GM12878 (cell line): ENCODE results near the gene XIRP1. TPM values are rescaled to one million over a fixed set of nuclear protein-coding genes. Genes with fewer than 3 reads are reported as not detected.

Experiments used
- ATAC-seq: fragments of 200-7000 bp; cut with Tn5 transposase; 3 replicates; pipeline ENCODE4 v1.9.1; 2020; ENCODE audit warnings: mild to moderate bottlenecking, moderate library complexity
- BruUV-seq: library from RNA; stranded (reverse); fragments of 400-500 nt; replicated peaks from 2 replicates; lab custom pipeline; 2021; lab: Mats Ljungman, UMichigan
- CTCF ChIA-PET: fragments of 300-600 bp; sonication (Branson Sonifier 250); formaldehyde crosslinking; extraction: SDS; loops from one replicate; lab custom pipeline; 2021; ENCODE audit warnings: inconsistent platforms; lab: Yijun Ruan, JAX
- POLR2A ChIA-PET: fragments of 350-600 bp; formaldehyde crosslinking; extraction: SDS; loops from one replicate; lab custom pipeline; 2021; ENCODE audit warnings: inconsistent platforms; lab: Charles Lee
- RAD21 ChIA-PET: fragments of 300-600 bp; sonication (Branson Sonifier 250); formaldehyde crosslinking; loops from one replicate; lab custom pipeline; 2023; ENCODE audit warnings: antibody characterized with exemption; ENCODE audit not compliant: unreplicated experiment; lab: Charles Lee
- SMC1A ChIA-PET: fragments of 300-600 bp; sonication (Branson Sonifier 250); formaldehyde crosslinking; loops from one replicate; lab custom pipeline; 2023; ENCODE audit not compliant: unreplicated experiment, uncharacterized antibody; lab: Charles Lee
- DNase-seq: peaks from one replicate; pipeline ENCODE4 v3.0.0-alpha.2; 2011; ENCODE audit warnings: low read depth, low spot score
- FAIRE-seq: peaks from 3 replicates; lab custom pipeline; 2011; peaks lifted over from hg19 to GRCh38; lab: Jason Lieb, UNC
- H2AFZ ChIP-seq: 2 replicates; pipeline ENCODE4 v1.6.0; 2011; ENCODE audit warnings: low read depth, low read length, control low read depth; ENCODE audit not compliant: control insufficient read depth
- H3K27ac ChIP-seq: 2 replicates; pipeline ENCODE4 v1.5.1; 2011; ENCODE audit warnings: control low read depth; ENCODE audit not compliant: control insufficient read depth, insufficient read depth
- H3K27me3 ChIP-seq, 2 experiments: replicated peaks in 1 of 2; 2 replicates each; pipeline versions ENCODE4 v1.6.0 to v1.6.1; 2011; ENCODE audit warnings: low read length in 1 of 2; ENCODE audit not compliant: control insufficient read depth in 2 of 2, insufficient read depth in 2 of 2
- H3K36me3 ChIP-seq, 2 experiments: 2 replicates each; pipeline ENCODE4 v1.5.1; 2011; ENCODE audit warnings: low read length in 1 of 2; ENCODE audit not compliant: control insufficient read depth in 2 of 2, insufficient read depth in 2 of 2
- H3K4me1 ChIP-seq: 2 replicates; pipeline ENCODE4 v1.6.1; 2011; ENCODE audit warnings: mild to moderate bottlenecking, low read length, moderate library complexity, mixed read lengths; ENCODE audit not compliant: control insufficient read depth, insufficient read depth
- H3K4me2 ChIP-seq: 2 replicates; pipeline ENCODE4 v1.6.0; 2011; ENCODE audit warnings: control low read depth; ENCODE audit not compliant: control insufficient read depth, insufficient read depth
- H3K4me3 ChIP-seq: fragments of 200-600 bp; sonication (generic); 2 replicates; pipeline ENCODE4 v1.5.1; 2016
- H3K79me2 ChIP-seq: 2 replicates; pipeline ENCODE4 v1.6.0; 2011; ENCODE audit warnings: low read length; ENCODE audit not compliant: control insufficient read depth, insufficient read depth
- H3K9ac ChIP-seq: 2 replicates; pipeline ENCODE4 v1.8.0; 2011; ENCODE audit warnings: low read length, control low read depth, mixed read lengths; ENCODE audit not compliant: control insufficient read depth, insufficient read depth
- H3K9me3 ChIP-seq: replicated peaks from 3 replicates; pipeline ENCODE4 v1.5.1; 2011; ENCODE audit warnings: mild to moderate bottlenecking, low read length; ENCODE audit not compliant: control insufficient read depth, insufficient read depth
- H4K20me1 ChIP-seq: 2 replicates; pipeline ENCODE4 v1.6.0; 2011; ENCODE audit not compliant: control insufficient read depth, insufficient read depth
- BMI1 ChIP-seq: fragments of 450-650 bp; IDR thresholded peaks from 2 replicates; pipeline ENCODE4 v1.6.1; 2016; ENCODE audit warnings: mild to moderate bottlenecking, moderate library complexity, borderline replicate concordance
- CBX5 ChIP-seq: sonication (generic); IDR thresholded peaks from 2 replicates; pipeline ENCODE4 v1.6.1; 2016; ENCODE audit warnings: low read depth, moderate library complexity, mild to moderate bottlenecking, inconsistent platforms
- CEBPZ ChIP-seq: fragments of 150-350 bp; IDR thresholded peaks from 2 replicates; pipeline ENCODE4 v1.6.1; 2016; ENCODE audit warnings: low read depth, low read length
- EGR1 ChIP-seq, 2 experiments: IDR thresholded peaks; 1 replicate in 1 of 2; 2 replicates in 1 of 2; pipeline ENCODE4 v1.6.1; 2011 to 2012; ENCODE audit warnings: low read depth in 2 of 2, low read length in 2 of 2, borderline replicate concordance in 1 of 2, mild to moderate bottlenecking in 1 of 2, moderate library complexity in 1 of 2
- ETV6 ChIP-seq, 2 experiments: fragments of 450-650 bp in 1 of 2; IDR thresholded peaks in 1 of 2; conservative IDR thresholded peaks in 1 of 2; 2 replicates each; pipeline ENCODE4 v1.6.1; 2014; ENCODE audit warnings: antibody characterized with exemption in 1 of 2, borderline replicate concordance in 1 of 2, low read depth in 1 of 2, mild to moderate bottlenecking in 1 of 2, moderate library complexity in 1 of 2
- GABPA ChIP-seq: IDR thresholded peaks from 2 replicates; pipeline ENCODE4 v1.6.1; 2014; ENCODE audit warnings: antibody characterized with exemption, low read depth, mild to moderate bottlenecking, inconsistent platforms
- MAX ChIP-seq: IDR thresholded peaks from 2 replicates; pipeline ENCODE4 v1.6.1; 2012; ENCODE audit warnings: low read depth, low read length, improper control_type of control experiment
- NFYA ChIP-seq: IDR thresholded peaks from 2 replicates; pipeline ENCODE4 v1.6.1; 2011; ENCODE audit warnings: low read depth, mild to moderate bottlenecking, low read length, improper control_type of control experiment, borderline replicate concordance
- RB1 ChIP-seq: fragments of 450-650 bp; formaldehyde crosslinking; IDR thresholded peaks from 2 replicates; pipeline ENCODE4 v1.6.1; 2017; ENCODE audit warnings: mild to moderate bottlenecking, borderline replicate concordance
- SMAD1 ChIP-seq: fragments of 450-650 bp; IDR thresholded peaks from 2 replicates; pipeline ENCODE4 v1.6.1; 2018; ENCODE audit warnings: mild to moderate bottlenecking, low read depth; ENCODE audit not compliant: partially characterized antibody
- STAT3 ChIP-seq: IDR thresholded peaks from 2 replicates; pipeline ENCODE4 v1.6.1; 2011; ENCODE audit warnings: low read depth, low read length, improper control_type of control experiment
- SUPT20H ChIP-seq: IDR thresholded peaks from 2 replicates; pipeline ENCODE4 v1.6.1; 2011; ENCODE audit warnings: low read depth, mild to moderate bottlenecking, low read length, moderate library complexity, borderline replicate concordance; ENCODE audit not compliant: control insufficient read depth
- TBL1XR1 ChIP-seq: IDR thresholded peaks from 2 replicates; pipeline ENCODE4 v1.6.1; 2012; ENCODE audit warnings: low read depth, low read length, improper control_type of control experiment
- ZNF24 ChIP-seq: fragments of 450-650 bp; IDR thresholded peaks from 2 replicates; pipeline ENCODE4 v1.6.1; 2017; ENCODE audit warnings: antibody characterized with exemption, mild to moderate bottlenecking
- ZNF622 ChIP-seq: fragments of 450-650 bp; IDR thresholded peaks from 2 replicates; pipeline ENCODE4 v1.6.1; 2017; ENCODE audit warnings: mild to moderate bottlenecking, inconsistent platforms
- ZNF687 ChIP-seq: fragments of 450-650 bp; IDR thresholded peaks from 2 replicates; pipeline ENCODE4 v1.6.1; 2017; ENCODE audit warnings: mild to moderate bottlenecking, moderate library complexity
- ZZZ3 ChIP-seq: IDR thresholded peaks from 2 replicates; pipeline ENCODE4 v1.6.1; 2011; ENCODE audit warnings: low read depth; ENCODE audit not compliant: control insufficient read depth, insufficient read length
- WGBS: methylation state at CpG from one replicate; pipeline ENCODE4 v1.1.6; 2016; ENCODE audit warnings: low lambda C conversion rate; ENCODE audit not compliant: insufficient replicate concordance, insufficient coverage; ENCODE audit errors: missing lambda C conversion rate; 5-methylcytosine and 5-hydroxymethylcytosine counted together
- in situ Hi-C: fragments of 300-500 bp; cut with MboI; formaldehyde crosslinking; loops from 9 replicates; pipeline ENCODE4 v1.14.3; 2018; ENCODE audit warnings: mixed read lengths
- intact Hi-C: fragments of 100-400 bp; cut with micrococcal nuclease; formaldehyde crosslinking; loops from one replicate; pipeline ENCODE4 v1.14.2; 2022; ENCODE audit not compliant: unreplicated experiment
- polyA plus RNA-seq, 11 experiments: library from polyadenylated mRNA; depleted of rRNA in 4 of 11; unstranded in 6 of 11; stranded (reverse) in 5 of 11; fragments of >200 nt; fragmentation: Nextera tagmentation in 4 of 11; fragmentation: Illumina TruSeq in 1 of 11; extraction: Ambion mirVana in 4 of 11; extraction: Trizol in 1 of 11; gene quantifications; 1 replicate in 1 of 11; 2 replicates in 10 of 11; pipeline versions ENCODE4 v1.2.1 to v1.2.3, GENCODE V29; 2011 to 2016; ENCODE audit warnings: inconsistent platforms in 2 of 11, missing spikeins in 2 of 11, low read depth in 1 of 11
- total RNA-seq, 4 experiments: library from RNA; depleted of rRNA in 3 of 4; stranded (reverse); fragments of >200 nt in 3 of 4; fragmentation: Illumina TruSeq in 1 of 4; extraction: Trizol in 1 of 4; gene quantifications; 2 replicates each; pipeline versions ENCODE4 v1.2.1 to v1.2.3, GENCODE V29; 2013 to 2021

Gene XIRP1
- total and polyA plus RNA-seq, 10 of the 15 experiments (the other 5 are each of a cell fraction or from before 2014, with no cell fraction given) = 0.03 to 0.38 (median 0.08) TPM; not detected in 1

GRCh38 chr3:39196034-39196433 is 3.6 kb upstream of the XIRP1 start:
- intact Hi-C loops (no loop called here), in situ Hi-C loops (no loop called here)
- Histone ChIP-seq H3K36me3 (no peaks in the 10 kb centered on the region), H3K9ac (no peak overlapping the region), H3K79me2 (no peaks in the 10 kb centered on the region), H4K20me1 (no peaks in the 10 kb centered on the region), H3K4me1 (peaks cover 3% of the 10 kb centered on the region; the same call in 1 of the 2 replicates), H3K4me3 (no peak overlapping the region), H2AFZ (no peak overlapping the region), H3K4me2 (no peak overlapping the region), H3K9me3 (no peaks in the 10 kb centered on the region), H3K27me3 (0 out of 4 replicates have a peak, but pooled peaks cover 0 to 1% of the 10 kb centered on the region in 2 experiments), H3K27ac (no peak overlapping the region)
- ChIA-PET CTCF (interaction anchor here (1.0 to 15.9 kb wide), 3 partner anchors 9 to 93 kb away, joined by 4 to 756 read pairs (median 6); no protein-coding TSS in a partner anchor), POLR2A (no interaction called here), RAD21 (interaction anchor here (1.1 to 16.9 kb wide), 3 partner anchors 10 to 93 kb away, joined by 3 to 456 read pairs (median 3); no protein-coding TSS in a partner anchor), SMC1A (interaction anchor here (0.7 to 25.3 kb wide), 6 partner anchors 9 to 90 kb away, joined by 3 to 648 read pairs (median 4); partner anchors contain the start of gene CX3CR1)
- no TSS peak for BruUV-seq
- WGBS = 54% methylated on average over 3 of the region's 3 CpGs
- no peak for DNase-seq
- FAIRE-seq = no peak
- no peak for ATAC-seq
- TF ChIP-seq SUPT20H (no peak), ZZZ3 (no peak), STAT3 (no peak), EGR1 (IDR thresholded peaks at IDR 0.05; ENCODE audit: borderline replicate concordance in 1 of 2, low read depth in 2 of 2, low read length in 2 of 2) (no peak), ZNF622 (no peak), NFYA (no peak), GABPA (no peak), CBX5 (no peak), ETV6 (conservative IDR thresholded peaks at IDR 0.05 in 1 of 2, IDR thresholded peaks at IDR 0.05 in 1 of 2; ENCODE audit: borderline replicate concordance in 1 of 2, low read depth in 1 of 2) (no peak), MAX (no peak), RB1 (no peak), ZNF24 (no peak), ZNF687 (no peak), CEBPZ (no peak), TBL1XR1 (no peak), BMI1 (no peak), SMAD1 (no peak)
